ENCODE results near the gene ZNF574. TPM values are rescaled to one million over a fixed set of nuclear protein-coding genes. Genes with fewer than 3 reads are reported as not detected.

The ZNF574 gene
- total RNA-seq, 2 donors from 2014 or later = 24.4 to 44.1 TPM

- H3K27me3 ChIP-seq (replicated peaks; ENCODE audit: insufficient read depth) = no peaks in the 10 kb centered on the region
- 55% methylated on average over 26 of the region's 27 CpGs for WGBS
- peaks cover 5% of the 10 kb centered on the region for H3K4me1 ChIP-seq (replicated peaks)
- intact Hi-C loops (cut with DNase I) = no loop called here
- no peak for TF ChIP-seq POLR2A (IDR thresholded peaks at IDR 0.05)
- TF ChIP-seq CTCF (IDR thresholded peaks at IDR 0.05) = no peak
- no peak for TF ChIP-seq POLR2AphosphoS5 (IDR thresholded peaks at IDR 0.05)
- peaks cover 0 to 10% of the 10 kb centered on the region in 2 donors for H3K36me3 ChIP-seq
- H3K4me3 ChIP-seq = peak overlapping the region; percentile 79 to 94
- no peaks in the 10 kb centered on the region for H3K9me3 ChIP-seq
- peak overlapping the region; percentile 91 to 97 for H3K27ac ChIP-seq
- DNase-seq (ENCODE audit: low spot score) = no peak
These were observed 1.2 kb upstream of the ZNF574 start for GRCh38 chr19:42074513-42075363.

- DNase-seq (ENCODE audit: low spot score) = no peak
- H3K27ac ChIP-seq = peak overlapping the region; percentile 91 to 97
- peak overlapping the region; percentile 79 to 94 for H3K4me3 ChIP-seq
- H3K27me3 ChIP-seq (replicated peaks; ENCODE audit: insufficient read depth) = no peaks in the 10 kb centered on the region
- TF ChIP-seq POLR2A (IDR thresholded peaks at IDR 0.05) = no peak
- TF ChIP-seq CTCF (IDR thresholded peaks at IDR 0.05) = no peak
- no peak for TF ChIP-seq POLR2AphosphoS5 (IDR thresholded peaks at IDR 0.05)
- peaks cover under 1 to 11% of the 10 kb centered on the region in 2 donors for H3K36me3 ChIP-seq
- H3K9me3 ChIP-seq = no peaks in the 10 kb centered on the region
- peaks cover 5% of the 10 kb centered on the region for H3K4me1 ChIP-seq (replicated peaks)
- intact Hi-C loops (cut with DNase I) = no loop called here
- 2% methylated on average over 3 of the region's 3 CpGs for WGBS
These were observed 676 bp upstream of the ZNF574 start for GRCh38 chr19:42075364-42075615.

- WGBS = under 1% methylated on average over 33 of the region's 33 CpGs
- H3K36me3 ChIP-seq = peaks cover 6 to 18% of the 10 kb centered on the region in 2 donors
- DNase-seq (ENCODE audit: low spot score) = no peak
These were observed 496 bp downstream of the ZNF574 start for GRCh38 chr19:42076380-42076944.

GRCh38 chr19:42078058-42078457 is 2.1 kb downstream of the ZNF574 start:
- no peaks in the 10 kb centered on the region for H3K9me3 ChIP-seq
- H3K4me3 ChIP-seq = no peak overlapping the region
- intact Hi-C loops (cut with DNase I) = no loop called here
- TF ChIP-seq POLR2A (IDR thresholded peaks at IDR 0.05) (no peak), CTCF (IDR thresholded peaks at IDR 0.05) (no peak), POLR2AphosphoS5 (IDR thresholded peaks at IDR 0.05) (no peak)
- peaks cover 5% of the 10 kb centered on the region for H3K4me1 ChIP-seq (replicated peaks)
- H3K27me3 ChIP-seq (replicated peaks; ENCODE audit: insufficient read depth) = no peaks in the 10 kb centered on the region
- no peak overlapping the region for H3K27ac ChIP-seq
- peaks cover 6 to 18% of the 10 kb centered on the region in 2 donors for H3K36me3 ChIP-seq
- no peak for DNase-seq (ENCODE audit: low spot score)
- WGBS = 89% methylated on average over 1 of the region's 1 CpG

More at GRCh38 chr19:42076380-42076944, 496 bp downstream of the ZNF574 start:
- peaks cover 5% of the 10 kb centered on the region for H3K4me1 ChIP-seq (replicated peaks)
- TF ChIP-seq POLR2AphosphoS5 (IDR thresholded peaks at IDR 0.05) (no peak), CTCF (IDR thresholded peaks at IDR 0.05) (no peak), POLR2A (IDR thresholded peaks at IDR 0.05) (no peak)
- no peaks in the 10 kb centered on the region for H3K27me3 ChIP-seq (replicated peaks; ENCODE audit: insufficient read depth)
- peak overlapping the region; percentile 79 to 94 for H3K4me3 ChIP-seq
- no peaks in the 10 kb centered on the region for H3K9me3 ChIP-seq
- intact Hi-C loops (cut with DNase I) = no loop called here
- H3K27ac ChIP-seq = peak overlapping the region; percentile 91 to 97

Data from prostate gland (tissue), 2 donors.